ENCODE measurements around the gene B3GNT2.

GRCh38 chr2:62208758-62209114, 12.8 kb downstream of the B3GNT2 start:
- TF ChIP-seq CTCF (conservative IDR thresholded peaks at IDR 0.05; ENCODE audit: low read depth, low read length) (no peak), MAFK (IDR thresholded peaks at IDR 0.05; ENCODE audit: low read depth, low read length) (no peak), CEBPB (IDR thresholded peaks at IDR 0.05; ENCODE audit: low read depth, low read length) (no peak), SMC3 (IDR thresholded peaks at IDR 0.05; ENCODE audit: low read depth, low read length) (no peak), RFX5 (IDR thresholded peaks at IDR 0.05; ENCODE audit: low read depth, low read length) (no peak), RAD21 (IDR thresholded peaks at IDR 0.05; ENCODE audit: low read length) (no peak), CHD1 (IDR thresholded peaks at IDR 0.05; ENCODE audit: low read depth, low read length) (no peak), BHLHE40 (IDR thresholded peaks at IDR 0.05; ENCODE audit: low read depth, low read length) (no peak), POLR2A (IDR thresholded peaks at IDR 0.05; ENCODE audit: low read depth, low read length) (no peak), RCOR1 (IDR thresholded peaks at IDR 0.05; ENCODE audit: insufficient replicate concordance, low read length) (no peak)
- TF ChIP-seq, protein P1, sequence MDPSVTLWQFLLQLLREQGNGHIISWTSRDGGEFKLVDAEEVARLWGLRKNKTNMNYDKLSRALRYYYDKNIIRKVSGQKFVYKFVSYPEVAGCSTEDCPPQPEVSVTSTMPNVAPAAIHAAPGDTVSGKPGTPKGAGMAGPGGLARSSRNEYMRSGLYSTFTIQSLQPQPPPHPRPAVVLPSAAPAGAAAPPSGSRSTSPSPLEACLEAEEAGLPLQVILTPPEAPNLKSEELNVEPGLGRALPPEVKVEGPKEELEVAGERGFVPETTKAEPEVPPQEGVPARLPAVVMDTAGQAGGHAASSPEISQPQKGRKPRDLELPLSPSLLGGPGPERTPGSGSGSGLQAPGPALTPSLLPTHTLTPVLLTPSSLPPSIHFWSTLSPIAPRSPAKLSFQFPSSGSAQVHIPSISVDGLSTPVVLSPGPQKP (IDR thresholded peaks at IDR 0.05; ENCODE audit: borderline replicate concordance, low read depth, low read length), result no peak
